Stimulated activated CD4-positive, alpha-beta T cell treated with anti-CD3 and anti-CD28 coated beads, Interleukin-1b, Interleukin-23, amount 100 ng/mL, for 1 hour (primary cell): Measurements from ENCODE around the gene RAB11FIP4.

Experiments
- DNase-seq, 2 donors: peaks; one replicate each; pipeline ENCODE4 v3.0.0-alpha.2; 2020; ENCODE audit warnings: low read depth in 2 of 2

The RAB11FIP4 gene

GRCh38 chr17:31386542-31387075 lies 4.9 kb upstream of the RAB11FIP4 start:
- DNase-seq, result no peak

GRCh38 chr17:31387438-31387837 lies 4.0 kb upstream of the RAB11FIP4 start:
- DNase-seq, result no peak

GRCh38 chr17:31388351-31388750 lies 3.1 kb upstream of the RAB11FIP4 start:
- DNase-seq, result no peak

- peak in 1 of 2 donors; percentile 29 for DNase-seq
These were observed 2.5 kb upstream of the RAB11FIP4 start for GRCh38 chr17:31388770-31389656.

GRCh38 chr17:31389657-31390381 lies 1.7 kb upstream of the RAB11FIP4 start:
- no peak for DNase-seq

GRCh38 chr17:31390426-31390747 lies 1.1 kb upstream of the RAB11FIP4 start:
- no peak for DNase-seq

- DNase-seq, result no peak
These were observed 553 bp upstream of the RAB11FIP4 start for GRCh38 chr17:31390748-31391495.

GRCh38 chr17:31392002-31392855 lies 754 bp downstream of the RAB11FIP4 start:
- no peak for DNase-seq

- DNase-seq, result no peak
These were observed 1.6 kb downstream of the RAB11FIP4 start for GRCh38 chr17:31392856-31393748.

- DNase-seq, result no peak
These were observed 2.3 kb downstream of the RAB11FIP4 start for GRCh38 chr17:31393749-31394146.

GRCh38 chr17:31394544-31394943 lies 3.1 kb downstream of the RAB11FIP4 start:
- DNase-seq, result no peak

- DNase-seq, result no peak
These were observed 5.9 kb downstream of the RAB11FIP4 start for GRCh38 chr17:31397256-31397939.

GRCh38 chr17:31398381-31399311 lies 7.2 kb downstream of the RAB11FIP4 start:
- no peak for DNase-seq

GRCh38 chr17:31400481-31400950 lies 9.0 kb downstream of the RAB11FIP4 start:
- no peak for DNase-seq

- DNase-seq, result no peak
These were observed 10.2 kb downstream of the RAB11FIP4 start for GRCh38 chr17:31401456-31402254.

GRCh38 chr17:31404028-31404949 lies 12.8 kb downstream of the RAB11FIP4 start:
- DNase-seq, result no peak
